ENCODE measurements around the gene BMPR1A.

BMPR1A gene

DNA sequence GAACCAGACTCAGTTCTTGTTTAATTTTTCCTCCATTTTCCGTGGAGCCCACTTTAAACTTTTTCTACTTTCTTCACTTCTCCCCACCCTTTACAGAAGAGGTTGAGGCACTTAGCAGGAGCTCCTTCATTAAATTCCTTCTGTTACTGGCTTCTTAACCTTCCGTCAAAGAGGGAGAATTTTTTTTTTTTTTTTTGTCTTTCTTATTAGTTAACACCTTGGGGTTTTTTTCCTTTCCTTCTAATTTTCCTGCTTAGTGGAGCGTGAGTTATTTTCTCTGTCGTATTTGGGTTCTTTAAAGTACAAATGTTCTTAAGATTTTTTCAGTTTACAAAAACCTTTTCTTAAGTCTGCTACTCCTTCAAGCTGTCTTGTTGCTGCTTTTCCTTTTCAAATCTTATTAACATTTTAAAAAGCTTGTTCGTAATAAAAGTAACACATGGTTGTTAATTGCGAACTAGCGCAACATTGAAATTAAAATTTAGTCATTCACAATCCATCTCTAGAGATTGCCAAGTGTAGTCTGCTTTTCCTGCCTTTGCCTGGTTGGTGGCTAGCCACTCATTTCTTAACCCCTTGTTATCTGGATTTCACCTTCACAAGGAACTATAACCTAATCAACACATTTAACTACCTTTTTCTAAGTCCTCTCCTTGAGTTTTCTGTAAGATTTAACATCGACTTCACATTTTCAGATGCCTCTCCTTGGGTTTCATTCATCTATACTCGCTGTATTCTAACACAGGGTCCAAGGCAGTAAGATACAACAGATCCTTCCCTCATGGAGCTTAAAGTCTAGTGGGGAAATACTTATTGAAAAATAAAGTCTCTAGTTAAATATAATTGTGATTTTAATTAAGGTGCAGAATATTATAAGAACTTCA, 2.0 kb downstream of the BMPR1A start:
- no peak for DNase-seq (ENCODE audit: extremely low read depth in 1 of 2, low read depth in 1 of 2)

DNA sequence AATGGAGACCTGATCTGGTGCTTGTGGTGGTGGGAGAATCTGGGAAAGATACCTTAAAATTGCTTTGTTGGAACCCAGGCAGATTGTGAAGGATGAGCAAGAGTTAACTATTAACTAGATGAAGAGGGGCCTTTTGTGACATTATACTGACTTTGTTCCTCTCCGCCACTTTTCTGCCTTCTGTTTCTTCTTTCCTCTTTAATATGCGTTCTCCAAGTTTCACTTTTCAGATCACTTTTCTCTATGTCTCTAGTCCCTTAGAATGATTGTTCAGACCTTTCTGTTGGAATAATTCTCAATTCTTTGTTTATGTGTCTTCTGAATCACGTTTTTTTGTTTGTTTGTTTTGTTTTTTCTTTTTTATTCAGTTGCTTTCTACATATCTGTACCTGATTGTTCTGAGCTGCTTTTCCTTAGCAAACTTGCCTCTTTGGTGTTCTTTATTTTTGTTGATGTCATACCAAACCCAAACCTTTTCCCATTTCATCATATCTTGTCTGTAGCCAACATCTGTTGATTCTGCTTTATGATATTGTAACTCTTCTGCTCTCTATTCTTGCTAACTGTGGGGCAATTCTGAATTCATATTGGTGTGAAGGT, 2.8 kb downstream of the BMPR1A start:
- no peak for DNase-seq (ENCODE audit: extremely low read depth in 1 of 2, low read depth in 1 of 2)

DNA sequence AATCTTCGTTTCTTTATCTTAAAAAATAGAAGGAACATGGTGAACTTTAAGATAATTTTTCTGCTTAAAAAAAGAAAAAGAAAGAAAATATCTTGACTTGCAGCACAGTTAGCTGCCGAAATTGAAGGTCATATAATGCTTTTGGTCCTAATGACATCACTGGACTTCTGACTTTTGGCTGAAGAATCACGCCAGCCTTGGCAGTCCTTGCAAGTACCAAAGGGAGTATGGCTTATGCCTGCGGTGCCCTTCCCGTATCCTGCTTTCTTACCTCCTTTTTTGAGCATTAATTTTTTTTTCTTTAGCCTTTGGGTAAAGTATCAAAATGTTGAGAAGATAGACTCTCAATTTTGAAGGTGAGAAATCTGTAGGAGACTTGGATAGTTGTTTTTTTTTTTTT, 7.0 kb downstream of the BMPR1A start:
- no peak for DNase-seq (ENCODE audit: extremely low read depth in 1 of 2, low read depth in 1 of 2)

DNA sequence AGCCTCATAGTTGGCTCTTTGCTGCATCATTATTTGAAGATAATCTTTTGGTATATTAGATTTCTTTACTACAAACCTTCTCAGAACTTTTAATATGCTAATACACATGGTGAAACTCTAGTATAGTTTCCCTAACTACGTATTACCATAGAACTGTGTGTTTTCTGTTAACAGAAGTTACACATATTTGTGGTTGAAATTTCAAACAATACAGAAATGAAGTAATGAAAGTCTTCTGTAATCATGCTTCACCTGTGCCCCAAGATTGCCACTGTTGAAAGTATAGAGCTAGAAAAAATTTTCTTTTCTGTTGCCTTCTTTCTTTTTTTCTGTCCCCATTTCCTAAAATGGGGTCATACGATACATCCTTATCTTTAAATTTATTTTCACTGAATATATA, 9.1 kb downstream of the BMPR1A start:
- DNase-seq (ENCODE audit: extremely low read depth in 1 of 2, low read depth in 1 of 2): no peak

DNA sequence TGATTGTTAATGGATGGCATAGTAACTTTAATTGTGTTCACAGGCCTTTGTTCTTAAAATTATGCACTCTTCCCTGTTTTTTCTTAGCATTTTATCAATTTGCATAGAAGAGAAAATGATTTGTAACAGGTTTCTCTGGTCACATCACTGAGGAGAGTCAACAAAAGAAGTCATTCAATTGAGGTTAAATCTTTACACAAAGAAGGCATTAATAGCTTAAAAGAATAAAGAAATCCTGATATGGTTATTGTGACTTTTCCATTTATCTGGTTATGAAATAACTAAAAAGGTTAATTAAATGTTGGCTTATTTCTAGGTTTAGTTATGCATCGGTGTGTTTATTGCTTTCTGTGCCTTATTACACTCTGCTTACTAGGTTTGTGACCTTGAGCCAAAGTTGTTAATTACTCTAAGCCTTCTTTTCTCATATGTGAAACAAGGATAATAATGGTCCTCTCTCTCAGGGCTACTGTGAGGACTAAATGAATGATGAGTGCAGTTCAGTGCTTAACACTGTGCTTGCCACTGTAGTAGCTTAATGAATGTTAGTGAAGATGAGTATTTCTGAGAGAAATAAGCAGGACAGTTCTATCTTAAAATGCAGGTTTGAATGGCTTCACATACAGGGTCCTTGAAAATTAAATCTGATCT, 12.1 kb downstream of the BMPR1A start:
- DNase-seq (ENCODE audit: extremely low read depth in 1 of 2, low read depth in 1 of 2): no peak

DNA sequence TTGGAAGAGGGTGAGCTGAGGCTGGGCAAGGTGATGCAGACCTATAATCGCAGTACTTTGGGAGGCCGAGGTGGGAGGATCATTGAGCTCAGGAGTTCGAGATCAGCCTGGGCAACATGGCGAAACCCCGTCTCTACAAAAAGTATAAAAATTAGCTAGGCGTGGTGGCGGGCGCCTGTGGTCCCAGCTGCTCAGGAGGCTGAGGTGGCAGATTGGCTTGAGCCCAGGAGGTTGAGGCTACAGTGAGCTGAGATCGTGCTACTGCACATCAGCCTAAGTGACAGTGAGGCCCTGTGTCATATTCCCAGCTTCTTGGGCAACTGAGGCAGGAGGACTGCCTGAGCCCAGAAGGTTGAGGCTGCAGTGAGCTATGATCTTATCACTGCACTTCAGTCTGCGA, 13.6 kb downstream of the BMPR1A start:
- no peak for DNase-seq (ENCODE audit: extremely low read depth in 1 of 2, low read depth in 1 of 2)

DNA sequence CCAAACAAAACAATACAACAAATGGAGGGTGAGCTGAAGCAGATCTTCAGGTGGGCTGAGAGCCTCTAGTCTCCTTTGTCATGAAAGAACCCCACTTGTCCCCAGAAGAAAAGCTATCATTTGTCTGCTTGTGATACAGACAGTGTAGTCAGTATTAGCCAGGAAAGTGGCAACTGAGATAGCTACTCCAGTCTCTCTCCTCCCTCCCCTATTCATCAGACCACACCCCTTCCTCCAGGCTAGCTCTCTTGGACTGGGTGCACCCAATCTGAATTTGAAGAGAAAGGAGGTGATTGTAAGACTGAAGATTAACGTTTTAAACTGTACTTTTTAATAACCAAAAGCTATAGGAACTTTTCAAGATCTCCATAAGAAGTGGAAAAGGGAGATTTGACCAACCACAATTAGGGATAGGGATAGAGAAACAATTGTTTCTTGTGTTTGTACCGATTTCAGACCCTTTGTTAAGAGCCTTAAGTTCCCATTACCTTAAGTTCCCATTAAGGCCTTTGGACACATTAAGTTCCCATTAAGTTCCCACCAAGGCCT, 14.1 kb downstream of the BMPR1A start:
- no peak for DNase-seq (ENCODE audit: extremely low read depth in 1 of 2, low read depth in 1 of 2)

DNA sequence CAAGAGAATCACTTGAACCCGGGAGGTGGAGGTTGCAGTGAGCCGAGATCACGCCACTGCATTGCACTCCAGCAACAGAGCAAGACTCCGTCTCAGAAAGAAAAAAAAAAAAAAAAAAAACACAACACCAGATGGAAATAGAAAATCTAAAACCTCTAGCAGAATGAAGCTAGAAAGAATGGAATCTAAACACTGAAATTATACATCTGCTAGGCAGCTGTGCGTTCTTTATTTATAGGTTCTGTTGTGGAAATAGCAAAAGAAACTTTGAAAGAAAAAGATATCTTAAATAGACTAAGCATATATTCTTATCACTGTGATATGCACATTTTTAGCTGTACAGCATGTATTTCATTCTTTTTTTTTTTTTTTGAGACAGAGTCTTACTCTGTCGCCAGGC, 17.1 kb downstream of the BMPR1A start:
- no peak for DNase-seq (ENCODE audit: extremely low read depth in 1 of 2, low read depth in 1 of 2)

DNA sequence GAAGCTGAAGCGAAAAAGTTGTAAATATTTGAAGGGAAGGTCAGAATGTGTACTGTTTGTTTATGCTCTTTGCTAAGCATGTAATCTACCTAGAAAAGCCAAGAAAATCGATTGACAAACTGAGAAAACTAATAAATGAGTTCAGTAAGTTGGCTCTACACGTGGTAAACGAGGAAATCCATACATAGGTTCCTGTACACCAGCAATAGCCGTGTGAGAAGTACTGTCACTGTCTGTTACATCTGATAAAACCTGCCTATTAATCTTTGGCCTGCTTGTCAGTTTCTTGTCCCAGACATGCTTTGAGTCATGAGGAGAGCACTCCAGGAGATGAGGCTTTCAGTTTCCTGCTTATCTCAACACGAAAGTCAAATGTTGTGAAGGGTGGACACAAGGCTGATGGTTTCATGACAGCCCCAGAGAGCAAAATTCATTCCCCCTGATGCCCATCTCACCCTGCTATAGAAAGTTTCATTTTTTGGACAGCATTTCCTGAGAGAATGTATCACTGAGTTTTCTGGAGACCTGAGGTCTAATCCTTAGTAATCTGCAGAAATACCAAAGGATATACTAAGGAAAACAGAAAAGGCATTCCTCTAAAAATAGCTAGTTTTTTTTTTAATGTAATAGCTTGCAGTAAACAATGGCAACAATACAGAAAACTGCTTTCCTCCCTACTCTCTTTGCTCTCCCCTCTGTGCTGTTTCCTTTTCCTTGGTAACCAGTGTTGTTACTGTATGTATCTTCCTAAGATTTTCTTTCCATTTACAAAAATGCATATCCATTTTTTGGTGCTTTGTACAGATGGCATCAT, 18.8 kb downstream of the BMPR1A start:
- DNase-seq (ENCODE audit: extremely low read depth in 1 of 2, low read depth in 1 of 2): no peak

DNA sequence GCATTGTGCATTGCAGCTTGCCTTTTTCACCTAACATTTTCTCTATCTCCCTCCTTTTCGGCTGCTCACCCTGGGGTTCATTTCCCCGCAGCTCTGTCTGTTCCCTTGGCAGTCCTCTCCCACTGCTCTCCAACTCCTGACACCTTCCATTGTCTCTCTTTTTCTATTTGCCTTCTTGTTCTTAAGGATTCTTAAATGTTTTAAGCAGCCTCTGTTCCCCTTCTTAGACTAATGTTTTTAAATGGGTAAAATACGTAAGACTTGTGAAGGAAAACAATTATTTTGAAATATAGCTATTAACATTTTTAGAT, 19.4 kb downstream of the BMPR1A start:
- no peak for DNase-seq (ENCODE audit: extremely low read depth in 1 of 2, low read depth in 1 of 2)

DNA sequence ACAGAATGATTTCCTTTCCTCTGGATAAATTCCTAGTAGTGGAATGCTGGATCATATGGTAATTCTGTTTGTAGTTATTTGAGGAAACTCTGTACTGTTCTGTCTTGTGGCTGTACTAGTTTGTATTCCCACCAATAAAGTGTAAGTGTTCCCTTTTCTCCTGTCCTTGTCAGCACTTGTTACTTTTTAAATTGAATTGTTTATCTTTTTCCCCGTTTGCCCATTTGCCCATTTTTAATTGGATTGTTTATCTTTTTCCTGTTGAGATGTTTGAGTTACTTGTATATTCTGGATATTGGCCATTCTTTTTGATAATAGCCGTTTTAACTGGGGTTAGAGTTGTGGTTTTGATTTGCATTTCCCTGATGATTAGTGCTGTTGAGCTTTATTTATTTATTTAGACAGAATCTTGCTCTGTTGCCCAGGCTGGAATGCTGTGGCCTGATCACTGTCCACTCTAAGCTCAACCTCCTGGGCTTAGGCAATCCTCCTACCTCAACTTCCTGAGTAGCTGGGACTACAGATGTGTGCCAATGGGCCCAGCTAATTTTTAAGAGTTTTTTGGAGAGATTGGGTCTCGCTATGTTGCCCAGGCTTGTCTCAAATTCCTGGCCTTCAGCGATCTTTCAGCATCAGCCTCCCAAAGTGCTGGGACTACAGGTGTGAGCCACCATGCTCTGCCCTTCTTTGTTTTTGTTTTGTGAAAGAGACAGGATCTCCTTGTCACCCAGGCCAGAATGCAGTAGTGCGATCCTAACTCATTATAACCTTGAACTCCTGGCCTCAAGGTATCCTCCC, 23.0 kb downstream of the BMPR1A start:
- no peak for DNase-seq (ENCODE audit: extremely low read depth in 1 of 2, low read depth in 1 of 2)

DNA sequence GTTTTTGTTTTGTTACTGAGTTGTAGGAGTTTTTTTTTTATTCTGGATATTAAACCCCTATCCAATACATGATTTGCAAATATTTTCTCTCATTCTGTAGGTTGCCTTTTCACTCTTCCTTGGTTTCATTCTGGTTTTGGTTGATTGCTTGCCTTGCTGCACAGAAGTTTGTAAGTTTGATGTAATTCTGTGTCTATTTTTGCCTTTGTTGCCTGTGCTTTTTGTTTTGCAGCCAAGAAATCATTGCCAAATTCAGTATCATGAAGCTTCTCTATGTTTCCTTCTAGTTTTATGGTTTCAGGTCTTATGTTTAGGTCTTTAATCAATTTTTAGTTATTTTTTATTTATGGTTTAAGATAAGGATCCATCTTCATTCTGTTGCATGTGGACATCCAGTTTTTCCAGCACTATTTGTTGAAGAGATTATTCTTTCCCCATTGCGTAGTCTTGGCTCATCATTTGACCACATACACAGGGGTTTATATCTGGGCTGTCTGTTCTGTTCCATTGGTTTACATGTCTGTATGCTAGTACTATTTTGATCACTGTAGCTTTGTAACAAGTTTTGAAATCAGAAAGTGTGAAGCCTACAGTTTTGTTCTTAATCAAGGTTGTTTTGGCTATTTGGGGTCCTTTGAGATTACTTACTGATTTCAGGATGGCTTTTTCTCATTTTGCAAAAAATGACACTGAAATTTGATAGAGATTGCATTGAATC, 26.4 kb downstream of the BMPR1A start:
- no peak for DNase-seq (ENCODE audit: extremely low read depth in 1 of 2, low read depth in 1 of 2)

DNA sequence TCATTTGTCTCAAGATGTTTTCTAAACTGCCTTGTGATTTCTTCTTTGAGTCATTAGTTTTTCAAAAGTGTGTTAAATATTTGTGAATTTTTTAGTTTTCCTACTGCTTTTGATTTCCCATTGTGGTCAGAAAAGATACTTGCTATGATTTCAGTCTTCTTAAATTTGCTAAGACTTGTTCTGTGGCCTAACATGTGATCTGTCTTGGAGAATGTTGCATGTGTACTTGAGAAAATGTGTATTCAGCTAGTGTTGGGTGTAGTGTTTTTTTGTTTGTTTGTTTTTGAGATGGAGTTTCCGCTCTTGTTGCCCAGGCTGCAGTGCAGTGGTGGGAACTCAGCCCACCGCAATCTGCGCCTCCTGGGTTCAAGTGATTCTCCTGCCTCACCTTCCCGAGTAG, 28.6 kb downstream of the BMPR1A start:
- no peak for DNase-seq (ENCODE audit: extremely low read depth in 1 of 2, low read depth in 1 of 2)

DNA sequence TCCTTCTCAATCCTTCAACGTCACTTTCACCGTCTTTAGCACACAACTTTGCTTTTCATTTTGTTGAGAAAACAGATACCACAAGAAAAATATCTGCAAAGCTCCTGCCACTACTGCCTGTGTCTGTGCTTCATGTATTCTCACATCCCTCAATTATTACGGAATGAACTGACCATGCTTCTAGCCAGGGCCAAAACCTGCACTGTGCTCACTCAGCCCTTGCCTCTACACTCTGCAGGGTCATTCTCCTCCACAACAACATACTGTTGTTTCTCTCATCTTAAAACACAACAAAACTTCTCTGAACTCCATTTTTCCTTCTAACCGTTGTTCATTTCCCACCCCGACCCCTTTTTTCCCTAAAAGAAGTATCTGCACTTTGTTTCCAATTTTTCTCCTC, 29.5 kb downstream of the BMPR1A start:
- no peak for DNase-seq (ENCODE audit: extremely low read depth in 1 of 2, low read depth in 1 of 2)

DNA sequence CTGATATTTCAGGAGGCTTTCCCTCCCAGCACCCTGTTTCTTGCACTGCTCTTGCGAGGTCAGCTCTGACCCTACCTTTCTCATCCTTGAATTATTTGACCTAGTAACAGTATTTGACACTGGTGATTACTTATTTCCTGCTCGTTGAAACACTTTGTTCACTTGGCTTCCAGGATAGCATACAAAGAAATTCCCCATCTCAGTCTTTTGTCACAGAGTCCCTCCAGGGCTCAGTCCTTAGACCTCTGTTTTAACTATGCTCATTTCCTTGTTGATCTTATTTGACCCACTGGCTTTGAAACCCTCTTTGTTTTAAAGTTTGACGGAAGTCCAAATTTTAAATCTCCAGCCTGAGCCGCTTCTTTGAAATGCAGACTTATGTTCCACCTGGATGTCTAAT, 29.9 kb downstream of the BMPR1A start:
- no peak for DNase-seq (ENCODE audit: extremely low read depth in 1 of 2, low read depth in 1 of 2)

DNA sequence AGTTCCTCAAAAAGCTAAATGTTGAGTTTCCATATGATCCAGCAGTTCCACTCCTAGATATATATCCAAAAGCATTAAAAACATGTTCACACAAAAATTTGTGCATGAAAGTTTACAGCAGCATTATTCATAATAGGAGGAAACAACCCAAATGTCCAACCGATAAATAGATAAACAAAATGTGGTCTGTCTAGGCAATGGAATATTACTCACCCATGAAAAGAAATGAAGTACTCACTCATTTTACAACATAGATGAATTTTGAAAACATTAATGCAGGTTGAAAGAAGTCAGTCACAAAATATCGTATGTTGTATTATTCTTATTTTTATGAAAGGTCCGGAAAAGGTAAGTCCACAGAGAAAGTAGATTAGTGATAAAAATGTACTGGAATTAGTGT, 34.0 kb downstream of the BMPR1A start:
- DNase-seq (ENCODE audit: extremely low read depth in 1 of 2, low read depth in 1 of 2): no peak

DNA sequence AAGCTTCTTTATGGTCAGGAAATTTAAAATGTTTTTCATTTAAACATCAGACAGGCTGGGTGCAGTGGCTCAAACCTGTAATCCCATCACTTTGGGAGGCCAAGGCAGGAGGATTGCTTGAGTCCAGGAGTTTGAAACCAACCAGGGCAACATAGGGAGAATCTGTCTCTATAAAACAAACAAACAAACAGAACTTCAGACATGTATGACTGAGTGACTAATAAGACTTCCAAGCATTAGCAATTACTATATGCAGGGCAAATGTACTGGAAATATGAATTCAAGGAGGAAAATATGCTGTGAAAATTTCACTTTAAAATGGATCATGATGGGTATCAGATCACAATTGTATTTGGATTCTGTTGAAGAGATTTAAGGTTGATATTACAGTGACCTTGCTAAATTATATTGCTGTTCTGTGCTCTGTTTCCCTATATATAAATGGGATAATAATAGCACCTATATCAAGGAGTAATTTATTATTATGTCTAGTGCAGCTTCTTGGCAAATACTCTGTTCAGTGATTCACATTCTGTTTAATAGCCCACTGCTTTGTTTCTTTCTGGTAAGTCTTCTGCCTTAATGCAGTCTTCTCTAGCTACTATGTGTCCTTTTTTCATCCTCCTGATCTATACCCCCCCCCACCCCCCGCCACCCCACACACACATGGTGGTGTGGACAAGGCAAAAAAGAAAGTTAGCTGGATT, 36.2 kb downstream of the BMPR1A start:
- DNase-seq (ENCODE audit: extremely low read depth in 1 of 2, low read depth in 1 of 2): no peak

DNA sequence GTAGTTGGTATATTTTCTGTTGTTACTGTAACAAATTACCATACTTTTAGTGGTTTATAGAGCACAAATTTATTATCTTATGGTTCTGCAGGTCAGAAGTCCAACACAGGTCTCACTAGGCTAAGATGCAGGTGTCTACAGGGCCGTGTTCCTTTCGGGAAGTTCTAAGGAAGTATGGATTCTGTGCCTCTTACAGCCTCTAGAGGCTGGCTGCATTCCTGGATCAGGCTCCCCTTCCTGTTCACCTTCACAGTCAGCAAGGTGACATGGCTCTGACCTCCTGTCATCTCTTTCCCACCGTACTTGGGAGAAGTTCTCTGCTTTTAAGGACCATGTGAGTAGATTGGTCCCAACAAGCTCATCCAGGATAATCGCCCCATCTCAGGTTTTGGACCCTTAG, 37.3 kb downstream of the BMPR1A start:
- DNase-seq (ENCODE audit: extremely low read depth in 1 of 2, low read depth in 1 of 2): no peak

DNA sequence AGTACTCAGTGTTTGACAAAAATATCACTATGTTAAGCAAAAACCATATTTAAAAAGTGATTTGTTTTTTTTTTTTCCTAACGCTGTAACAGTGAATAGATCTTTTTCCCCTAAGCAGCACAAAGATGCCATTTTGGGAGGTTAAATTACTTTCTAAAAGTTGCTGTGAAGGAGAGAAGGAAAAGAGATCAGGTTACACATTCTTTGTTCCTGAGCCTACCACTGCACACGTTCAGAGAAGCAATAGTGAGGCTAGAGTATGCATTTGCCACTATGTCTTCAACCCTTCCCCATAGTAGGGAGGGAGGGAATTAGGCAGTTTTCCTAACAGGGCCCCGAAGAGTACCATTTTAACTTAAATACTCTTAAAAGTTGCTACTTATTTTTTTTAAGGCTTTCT, 38.9 kb downstream of the BMPR1A start:
- no peak for DNase-seq (ENCODE audit: extremely low read depth in 1 of 2, low read depth in 1 of 2)

Measured in activated CD8-positive, alpha-beta memory T cell treated with anti-CD3 and anti-CD28 coated beads for 1 hour (primary cell).